NCI-H748 (cell line): ENCODE results near the gene TSHZ3.

Source experiments
- DNase-seq: peaks from one replicate; lab custom pipeline; 2025; ENCODE audit not compliant: unreplicated experiment; lab: John Stamatoyannopoulos, UW

TSHZ3 gene

DNA sequence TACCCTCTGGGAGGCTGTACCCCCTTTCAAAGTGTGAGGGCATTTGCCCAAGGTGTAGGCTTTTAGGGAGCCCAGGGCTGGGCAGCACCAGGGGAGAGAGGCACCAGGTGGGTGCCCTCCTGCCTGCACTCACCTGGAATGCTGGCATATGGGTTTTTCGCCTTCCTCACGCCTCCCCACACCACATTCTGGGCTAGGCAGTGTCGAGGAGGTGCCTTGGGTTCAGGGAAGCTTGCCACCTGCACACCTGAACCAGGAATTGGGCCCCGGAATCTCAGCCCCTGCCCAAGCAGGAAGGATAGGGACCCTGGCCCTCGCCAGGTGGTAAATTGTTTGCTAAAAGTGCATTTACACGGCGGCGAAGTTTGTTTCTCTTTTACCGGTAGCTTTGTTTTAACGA is 5.1 kb upstream of the TSHZ3 start:
- no peak for DNase-seq

DNA sequence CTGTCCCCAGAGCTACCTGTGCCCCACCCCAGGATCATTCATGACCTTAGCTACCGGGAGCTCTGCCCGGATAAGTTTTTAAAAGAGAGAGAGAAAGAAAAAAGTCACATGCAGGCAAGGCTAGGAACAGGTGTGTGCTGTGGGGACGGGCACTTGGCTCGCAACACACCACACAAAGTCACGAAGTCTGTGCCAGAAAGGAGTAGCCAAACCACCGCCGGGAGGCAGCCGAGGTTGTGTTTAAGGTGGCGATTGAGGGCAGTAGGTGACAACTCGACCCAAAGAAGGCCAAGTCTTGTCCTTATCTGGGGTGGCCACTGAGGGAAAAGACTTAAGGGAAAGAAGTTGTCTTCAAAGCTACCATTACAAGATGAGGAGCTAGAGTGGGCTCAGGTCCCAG is 4.6 kb upstream of the TSHZ3 start:
- DNase-seq: no peak

DNA sequence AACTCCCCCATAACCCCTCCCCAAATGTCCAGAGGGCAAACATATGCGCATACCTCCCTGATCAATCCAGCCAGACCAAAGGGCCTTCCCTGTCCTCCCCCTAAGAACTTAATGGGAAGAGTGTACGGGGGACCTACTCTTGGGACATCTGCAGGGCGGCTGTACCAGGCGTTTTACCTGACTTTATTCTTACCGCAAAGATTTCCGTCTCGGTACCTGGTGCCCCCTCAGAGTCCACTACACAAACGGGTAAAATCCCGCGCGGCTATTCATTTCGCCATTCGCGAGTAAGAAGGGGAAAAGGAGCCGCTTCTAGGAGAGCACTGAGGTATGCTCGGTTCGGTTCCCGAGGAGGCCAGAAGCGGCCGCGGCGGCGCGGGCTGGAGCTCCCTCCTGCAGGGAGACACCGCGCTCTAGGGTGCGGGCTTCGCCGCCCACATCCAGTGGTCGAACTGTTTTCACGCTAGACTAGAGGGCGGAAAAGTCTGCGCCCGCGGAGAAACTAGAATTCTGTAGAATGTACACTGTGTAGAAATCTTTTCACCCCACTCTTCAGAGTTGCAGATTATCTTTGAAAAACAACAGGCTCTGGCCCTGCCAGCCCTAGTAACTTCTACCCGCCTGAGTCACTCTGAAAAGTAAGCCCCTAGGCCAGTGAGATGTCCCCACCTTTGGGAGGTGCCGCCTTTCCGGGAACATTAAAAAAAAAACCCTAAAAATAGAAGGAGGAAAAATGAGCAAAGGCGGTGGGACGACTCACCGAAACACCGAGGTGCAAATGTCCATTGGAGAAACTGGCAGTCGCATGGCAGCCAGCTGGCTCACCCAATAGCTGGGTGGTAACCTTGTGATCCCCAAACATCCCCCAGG is 3.8 kb upstream of the TSHZ3 start:
- DNase-seq: no peak

DNA sequence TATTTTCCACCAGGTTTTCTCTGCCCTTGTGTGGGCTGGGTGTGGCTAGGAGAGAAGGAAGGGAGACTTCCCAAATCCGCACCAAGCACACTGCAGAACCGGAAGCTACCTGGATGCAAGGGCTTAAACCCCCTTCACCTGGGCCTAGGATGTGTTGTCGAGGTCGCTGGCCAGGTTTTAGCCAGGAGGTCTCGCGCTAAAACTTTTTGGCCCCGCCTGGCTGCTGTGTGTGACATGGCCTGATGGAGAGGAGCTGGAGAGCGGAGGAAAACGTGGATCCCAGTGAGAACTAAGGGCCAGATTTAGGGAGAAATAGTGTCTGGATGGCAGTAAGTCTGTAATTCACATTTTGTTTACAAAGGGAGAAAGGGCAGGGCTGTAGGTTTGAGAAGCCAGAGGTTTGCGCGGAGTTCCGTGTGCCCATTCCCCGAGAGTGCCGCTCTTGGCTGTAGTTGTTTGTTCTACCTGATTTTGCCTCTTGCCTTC is 3.1 kb upstream of the TSHZ3 start:
- DNase-seq: no peak

DNA sequence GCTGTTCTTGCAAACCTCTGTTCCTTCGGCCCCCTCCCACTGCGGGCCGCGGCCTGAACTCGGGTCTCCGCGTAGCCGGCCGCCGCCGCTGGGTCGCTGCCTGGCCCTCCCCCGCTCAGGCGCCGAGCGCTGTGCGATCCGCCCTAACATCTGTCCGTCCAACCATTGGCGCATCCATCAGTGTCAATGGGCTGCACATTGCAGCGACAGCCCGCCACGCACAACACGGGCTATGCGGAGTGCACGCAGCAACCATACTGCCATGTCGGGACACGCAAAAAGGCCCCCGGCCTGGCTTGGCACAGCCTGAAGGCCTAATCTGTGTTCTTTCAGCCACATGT is 2.6 kb upstream of the TSHZ3 start:
- DNase-seq: no peak

DNA sequence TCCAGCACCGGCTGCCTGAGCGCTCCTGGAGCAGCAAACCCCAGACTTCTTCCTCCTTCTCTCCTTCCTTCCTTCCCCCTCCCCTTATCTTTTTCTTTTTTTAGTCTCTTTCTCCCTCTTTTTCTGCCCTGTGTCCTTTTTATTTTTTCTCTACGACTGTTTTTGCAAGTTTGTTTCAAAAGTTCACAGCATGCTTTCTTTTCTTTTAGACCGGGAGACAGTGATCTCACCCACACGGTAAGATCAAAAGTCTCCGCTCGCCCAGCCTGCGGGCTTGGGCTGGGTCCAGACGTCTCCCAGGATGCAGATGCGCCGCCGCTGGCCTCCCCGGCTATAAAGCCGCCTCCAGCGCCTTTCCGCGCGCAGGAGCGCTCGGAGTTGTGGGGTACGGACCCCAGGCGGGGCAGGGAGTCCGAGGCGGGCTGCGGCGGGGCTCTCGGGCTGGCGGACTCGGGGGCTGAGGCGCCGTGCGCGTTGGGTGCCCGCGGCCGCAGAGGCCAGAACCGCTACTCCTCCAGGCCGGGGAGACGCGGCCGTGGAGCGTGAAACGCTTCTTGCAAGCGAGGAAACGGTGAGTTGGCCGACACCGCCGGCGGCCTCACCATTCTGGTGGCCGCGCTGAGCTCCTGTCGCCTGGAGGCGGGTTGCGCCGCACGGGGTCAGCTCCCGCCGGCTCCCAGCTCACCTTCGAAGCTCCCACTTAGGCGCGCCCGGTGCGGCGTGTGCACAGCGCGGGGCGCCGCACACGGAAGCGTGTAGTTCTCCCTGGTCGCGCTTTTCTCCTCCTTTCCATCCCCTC is 2.0 kb upstream of the TSHZ3 start:
- DNase-seq: peak; percentile 31

DNA sequence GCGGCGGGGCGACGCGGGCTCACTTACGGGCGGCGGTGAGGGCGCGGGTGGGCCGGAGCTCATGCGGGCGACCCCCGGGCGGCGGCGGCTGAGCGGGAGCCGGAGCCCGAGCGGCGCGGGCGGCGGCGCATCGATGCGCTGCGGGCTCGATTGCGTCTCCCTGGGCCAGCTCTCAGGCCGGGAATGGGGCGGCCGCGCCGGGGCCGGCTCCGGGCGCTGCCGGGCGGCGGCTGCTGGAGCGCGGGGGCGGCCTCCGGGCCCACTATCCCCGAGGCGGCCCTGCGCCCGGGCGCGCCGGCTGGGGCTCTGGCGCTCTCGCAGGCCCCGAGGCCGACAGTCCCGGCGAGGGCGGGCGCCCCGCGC is 1.4 kb upstream of the TSHZ3 start:
- peak; percentile 58 for DNase-seq

DNA sequence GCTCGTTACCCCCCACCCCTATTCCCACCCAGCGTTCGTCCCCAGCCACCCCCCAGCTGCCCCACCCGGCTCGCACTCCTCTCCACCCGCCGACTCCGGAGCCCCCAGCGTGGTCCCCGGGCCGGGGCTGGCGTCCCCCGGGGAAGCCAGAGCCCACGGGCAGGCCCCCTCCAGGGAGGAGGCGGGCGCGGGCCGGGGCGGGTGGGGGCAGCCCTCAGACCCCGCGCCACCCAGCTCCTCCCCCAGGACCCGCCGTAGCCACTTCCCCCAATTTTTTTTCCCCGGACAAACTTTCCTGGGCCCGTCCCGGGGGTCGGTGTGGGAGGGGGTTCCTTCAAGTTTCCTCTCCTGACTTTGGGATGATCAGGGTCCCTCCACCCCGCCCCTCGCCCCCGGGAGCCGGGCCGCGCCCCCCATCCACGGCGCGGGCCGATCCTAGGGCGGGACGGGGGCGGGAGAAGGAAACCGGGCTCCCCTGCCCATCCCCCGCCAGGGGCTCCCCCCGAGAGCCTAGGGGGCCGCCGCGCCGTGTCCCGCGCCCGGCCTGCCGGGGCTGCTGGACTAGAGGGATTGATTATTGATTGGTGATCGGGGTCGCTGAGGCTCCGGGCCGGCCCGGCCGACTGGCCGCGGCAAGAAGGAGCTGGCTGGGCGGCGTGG is 927 bp upstream of the TSHZ3 start:
- DNase-seq: no peak

DNA sequence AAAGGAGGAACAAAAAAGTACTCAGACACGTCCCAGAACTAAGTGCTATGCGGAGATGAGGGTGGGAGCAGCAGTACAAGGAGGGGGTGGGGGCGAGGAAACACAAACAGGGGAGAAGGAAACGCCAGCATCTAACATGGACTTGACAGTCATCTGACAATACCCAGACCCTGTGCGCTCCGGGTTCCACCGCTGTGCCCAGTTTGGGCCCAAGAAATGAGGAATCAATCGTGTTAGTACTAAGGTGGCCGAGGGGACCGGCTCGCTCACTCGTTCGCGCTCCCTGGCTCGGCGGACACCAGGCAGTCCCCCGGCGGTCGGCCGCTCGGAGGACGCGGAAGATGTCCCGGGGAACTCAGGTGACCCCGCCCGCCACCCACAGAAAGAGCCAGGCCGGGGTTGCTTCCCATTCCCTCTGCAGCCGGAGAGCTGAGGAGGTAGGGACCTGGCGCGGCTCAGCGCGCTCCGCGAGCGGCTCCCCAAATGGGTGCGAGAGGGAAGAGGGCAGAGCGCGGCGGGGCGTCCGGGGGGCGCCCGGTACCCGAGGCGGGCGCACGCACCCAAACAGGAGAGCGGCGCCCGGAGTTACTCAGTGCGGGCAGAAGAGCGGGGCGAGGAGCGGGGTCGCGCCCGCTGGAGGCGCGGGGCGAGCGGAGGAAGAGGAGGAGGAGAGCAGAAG is 616 bp downstream of the TSHZ3 start:
- no peak for DNase-seq

DNA sequence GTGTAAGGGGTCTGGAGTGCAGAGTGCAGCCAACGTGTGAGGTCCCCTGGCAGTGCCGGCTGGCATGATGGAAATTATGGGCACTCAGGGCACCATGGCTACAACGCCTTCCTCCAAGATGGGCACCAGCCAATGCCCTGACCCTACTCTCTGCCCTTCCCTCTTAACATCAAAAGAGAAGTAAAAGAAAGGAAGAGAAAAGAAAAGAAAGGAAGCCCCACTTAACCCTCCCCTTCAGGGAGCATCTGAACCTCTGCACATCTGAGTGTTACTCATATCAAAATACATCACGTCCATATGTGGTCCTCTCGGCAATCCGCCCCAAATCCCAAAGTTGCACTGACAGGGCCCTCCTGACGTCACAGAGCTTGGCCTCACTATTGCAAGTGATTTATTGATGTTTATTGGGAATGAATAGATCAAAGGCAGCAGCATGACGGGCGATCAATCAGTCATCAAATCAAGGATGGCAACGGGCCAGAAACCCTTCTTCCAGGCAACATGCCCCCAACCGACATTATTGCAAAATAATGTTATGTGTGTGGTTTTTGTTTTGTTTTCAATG is 1.3 kb downstream of the TSHZ3 start:
- no peak for DNase-seq

DNA sequence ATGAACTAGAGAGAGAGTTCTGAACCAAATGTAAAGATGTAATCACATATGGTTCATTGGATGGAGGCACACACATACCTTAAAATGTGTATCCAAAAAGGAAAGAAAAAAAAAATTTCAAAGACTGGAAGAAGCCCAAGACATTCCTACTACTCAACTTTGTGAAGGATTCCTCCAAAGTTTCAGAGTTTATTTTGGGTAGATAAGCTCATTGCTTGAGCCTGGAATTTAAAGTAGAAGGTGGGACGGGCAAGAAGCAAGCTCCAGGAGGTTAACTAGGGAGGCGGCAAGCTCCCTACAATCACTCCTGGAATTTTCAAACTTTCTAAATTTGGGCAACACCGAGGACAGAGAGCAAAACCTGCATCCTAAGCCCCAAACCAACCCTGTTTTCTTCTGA is 1.9 kb downstream of the TSHZ3 start:
- no peak for DNase-seq

DNA sequence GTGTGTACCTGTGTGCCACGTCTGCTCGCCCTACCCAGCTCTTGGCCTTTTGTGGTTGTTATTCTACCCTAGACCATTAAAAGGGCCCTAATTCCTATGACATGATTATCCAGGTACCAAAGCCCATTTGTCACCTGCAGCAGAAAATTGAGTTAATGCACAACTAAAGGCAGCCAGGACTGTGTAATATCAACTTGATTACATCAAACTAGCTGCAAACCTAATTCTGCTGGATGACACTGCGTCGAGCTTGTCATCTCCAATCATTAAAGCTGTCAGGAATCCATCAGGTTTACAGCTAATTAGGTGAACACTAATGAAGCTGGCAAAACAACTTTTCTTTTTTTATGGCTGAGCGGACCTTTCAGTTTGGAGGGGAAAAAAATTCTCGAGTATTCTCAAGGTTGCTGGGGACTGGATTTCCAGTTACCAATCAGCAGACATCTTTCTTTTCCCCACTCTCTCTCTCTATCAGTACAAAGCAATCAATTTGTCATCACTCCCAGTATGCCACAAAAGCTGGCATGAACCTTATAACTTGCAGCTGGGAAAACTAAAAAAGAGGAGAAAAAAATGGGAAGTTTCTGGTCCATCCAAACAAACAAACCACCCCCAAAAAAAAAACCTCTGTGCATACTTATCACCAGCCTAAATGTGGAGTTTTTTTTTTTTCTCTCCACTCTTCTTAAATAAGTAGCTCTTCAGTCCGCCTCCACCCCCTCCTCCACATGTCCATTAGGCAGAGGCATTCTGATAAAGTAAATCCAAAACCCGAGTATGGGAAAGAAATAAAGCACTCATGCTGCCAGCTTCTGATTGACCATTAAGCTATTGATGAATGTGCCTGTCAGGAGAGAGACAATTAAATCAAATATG is 2.8 kb downstream of the TSHZ3 start:
- DNase-seq: no peak

DNA sequence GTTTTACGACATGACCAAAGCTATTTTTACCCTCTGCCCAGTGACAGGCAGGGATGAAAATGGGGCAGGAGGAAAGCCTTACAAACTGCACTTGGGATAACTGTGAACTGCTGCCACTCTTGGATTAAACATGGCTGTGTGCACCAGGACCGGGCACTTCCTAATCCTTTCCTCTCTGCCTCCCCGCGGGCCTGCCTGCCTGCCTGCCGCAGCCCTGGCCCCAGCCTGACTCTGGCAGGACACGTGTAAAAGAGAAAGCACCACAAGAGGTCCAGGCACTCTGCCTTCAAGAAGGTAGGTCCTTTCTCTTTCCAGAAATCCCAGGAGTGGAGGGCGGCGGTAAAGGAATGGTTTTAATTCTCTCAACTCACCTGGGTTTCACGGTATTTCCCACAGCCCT is 4.8 kb downstream of the TSHZ3 start:
- DNase-seq: no peak

DNA sequence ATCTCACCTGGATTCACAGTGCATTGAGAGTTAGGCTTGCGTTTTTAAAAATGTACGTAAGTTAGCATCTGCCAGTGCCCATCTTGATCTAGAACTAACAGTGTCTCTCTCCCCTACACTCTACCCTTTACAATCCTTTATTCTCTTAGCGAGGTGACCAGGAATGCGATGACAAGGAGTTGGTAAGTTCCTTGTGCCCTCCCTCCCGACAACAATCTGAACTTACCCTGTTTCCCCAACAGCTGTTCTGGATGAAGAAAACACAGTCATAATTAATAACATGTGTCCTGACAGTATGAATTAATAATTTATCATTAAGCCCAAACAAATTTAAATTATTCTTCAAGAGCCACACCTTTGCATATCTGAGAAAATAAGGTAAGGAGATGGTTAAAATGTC is 6.3 kb downstream of the TSHZ3 start:
- DNase-seq: no peak

DNA sequence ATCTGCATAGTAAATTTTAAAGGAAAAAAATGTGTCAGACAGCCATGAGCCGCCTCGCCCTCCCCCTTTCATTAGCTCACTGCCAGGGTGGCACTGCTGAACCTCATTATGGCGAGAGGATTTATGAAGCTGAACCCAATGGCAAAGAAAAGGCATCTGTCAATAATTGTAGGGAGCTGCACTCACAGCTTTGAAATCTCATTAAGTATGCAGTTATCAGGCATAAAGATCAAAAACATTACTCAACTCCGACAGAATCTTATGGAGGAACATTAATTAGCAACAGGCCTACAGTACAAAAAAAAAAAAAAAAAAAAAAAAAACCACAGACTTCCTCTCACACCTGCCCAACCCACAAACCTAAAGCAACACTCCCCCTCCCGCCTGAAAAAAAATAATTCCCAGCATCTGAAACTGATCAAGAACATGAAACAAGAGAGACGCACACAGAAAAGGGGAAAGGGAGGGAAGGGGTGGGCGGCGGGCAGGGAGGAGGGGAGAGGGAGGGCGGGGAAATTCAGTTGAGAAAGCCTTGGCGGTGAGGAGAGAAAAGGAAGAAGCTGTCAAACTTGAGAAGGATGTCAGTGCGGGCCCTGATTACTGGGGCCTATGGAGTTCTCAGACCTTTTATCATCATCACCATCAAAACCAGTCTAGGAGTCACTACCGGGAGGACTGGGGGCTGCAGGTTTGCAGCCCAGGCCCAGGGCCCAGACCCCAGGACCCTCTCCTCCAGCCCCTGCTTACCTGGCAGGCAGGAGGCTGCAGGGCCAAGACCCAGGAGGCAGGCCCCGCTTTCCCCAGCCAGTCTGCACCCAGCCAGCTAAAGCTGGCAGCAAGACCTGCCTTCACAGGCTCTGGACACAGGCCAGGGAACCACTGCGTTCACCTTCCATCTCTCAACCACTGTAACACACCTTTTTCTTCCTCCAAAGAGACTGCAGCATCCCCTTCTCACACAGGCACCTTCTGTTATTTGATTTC is 8.9 kb downstream of the TSHZ3 start:
- no peak for DNase-seq

DNA sequence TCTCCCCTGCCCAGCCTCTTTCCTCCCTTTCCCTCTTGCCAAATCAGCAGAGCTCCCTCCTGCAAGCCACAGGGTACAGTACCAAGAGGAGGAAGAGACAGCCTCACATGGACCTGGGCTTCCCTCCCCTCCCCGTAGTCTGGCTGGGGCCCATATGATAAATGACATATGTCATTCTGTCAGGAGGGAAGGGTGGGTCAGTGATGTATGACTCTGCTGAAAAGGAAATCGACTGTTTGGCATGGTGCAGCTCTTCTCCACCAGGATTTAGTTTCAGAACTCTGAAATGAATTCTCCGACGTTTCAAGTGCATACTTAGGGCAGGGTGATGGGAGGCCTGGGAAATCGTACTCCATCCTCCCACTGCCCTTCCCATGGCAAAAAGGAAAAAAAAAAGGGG is 9.8 kb downstream of the TSHZ3 start:
- no peak for DNase-seq

DNA sequence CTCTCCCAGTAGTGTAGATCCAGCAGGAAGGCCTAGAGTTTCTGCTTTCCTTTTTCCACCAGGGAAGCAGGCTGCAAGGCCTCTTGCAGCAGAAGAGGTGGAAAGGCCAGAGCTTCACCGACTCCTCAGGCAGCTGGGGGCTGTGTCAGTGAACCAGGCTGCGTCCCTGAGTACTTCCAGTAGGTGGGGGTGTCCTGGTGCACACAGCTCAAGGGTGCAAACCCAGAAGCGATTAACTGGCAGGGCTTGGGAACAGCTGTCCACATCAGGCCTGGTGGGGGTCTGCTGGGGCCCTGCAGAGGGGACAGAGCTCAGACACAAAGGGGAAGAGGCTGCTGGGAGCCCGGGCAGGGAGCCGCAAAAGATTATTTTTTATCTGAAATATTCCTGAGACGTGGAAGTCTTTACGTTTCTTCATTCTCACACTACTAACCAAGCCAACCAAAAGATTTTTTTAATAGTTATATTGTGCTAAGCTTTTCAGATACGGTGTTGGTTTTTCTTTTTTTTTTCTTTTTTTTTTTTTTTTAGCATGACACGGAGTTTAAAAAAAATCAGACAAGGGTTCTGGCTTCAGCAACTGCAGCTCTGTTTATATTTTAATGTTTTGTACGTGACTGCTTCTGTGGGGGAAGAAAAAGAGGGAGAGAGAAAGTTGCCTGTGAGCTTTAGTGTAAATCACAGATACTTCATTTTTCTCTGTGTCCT is 11.0 kb downstream of the TSHZ3 start:
- no peak for DNase-seq
